SIG-M5 (cell line): ENCODE measurements around the gene BANP.
"Not testable (repeated sequence)": the region's sequence is repeated elsewhere in the genome, so short reads cannot be mapped to it uniquely, and the experiment has no call there.

Experiments
- DNase-seq: peaks from one replicate; lab custom pipeline; 2025; lab: John Stamatoyannopoulos, UW

BANP gene

GRCh38 chr16:88103011-88103410 lies 151.8 kb downstream of the BANP start:
- DNase-seq, result no peak

- DNase-seq, result no peak
Observed at GRCh38 chr16:88103581-88104188, 152.5 kb downstream of the BANP start.

DNA sequence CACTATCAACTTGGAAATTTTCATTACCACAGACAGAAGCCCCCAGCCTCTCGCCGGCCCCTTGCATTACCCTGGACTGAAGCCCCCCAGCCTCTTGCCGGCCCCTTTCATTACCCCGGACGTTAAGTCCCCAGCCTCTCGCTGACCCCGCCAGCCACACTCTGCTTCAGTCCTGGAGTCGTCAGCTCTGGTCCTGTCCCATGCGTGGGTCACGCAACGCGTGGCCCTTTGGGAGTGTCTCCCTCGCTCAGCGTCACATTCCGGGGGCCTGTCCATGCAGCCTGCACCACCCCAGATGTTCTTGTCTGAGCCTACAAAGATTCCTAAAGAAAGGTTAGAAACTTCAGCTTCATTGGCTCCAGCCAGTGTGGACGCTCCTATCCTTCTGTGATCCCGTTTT lies 153.1 kb downstream of the BANP start:
- not testable (repeated sequence) for DNase-seq

DNA sequence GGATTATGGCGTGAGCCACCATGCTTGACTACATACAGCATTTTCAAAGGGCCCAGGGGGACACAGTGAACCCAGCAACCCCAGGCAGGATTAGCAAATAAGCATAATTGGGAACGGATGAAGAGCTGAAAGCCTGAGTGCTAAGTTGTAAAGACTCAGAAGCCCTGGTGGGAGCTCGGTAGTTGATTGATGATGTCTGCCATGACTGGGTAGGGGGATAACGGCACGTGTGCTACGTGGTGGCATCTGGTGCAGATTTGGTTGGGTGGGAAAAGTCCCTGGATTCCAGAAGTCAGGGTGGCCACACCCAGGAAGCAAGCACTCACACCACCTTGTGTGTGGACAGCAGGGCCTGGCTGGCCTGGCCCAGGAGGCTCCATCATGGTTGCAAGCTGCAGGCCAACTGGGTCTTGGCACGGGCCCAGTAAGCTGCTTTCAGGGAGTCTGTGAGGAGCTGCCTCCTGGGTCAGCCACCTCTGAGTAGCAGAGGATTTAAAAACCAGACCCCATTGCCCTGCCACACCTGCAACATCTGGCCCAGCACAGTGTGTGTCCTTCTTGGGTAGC lies 154.4 kb downstream of the BANP start:
- not testable (repeated sequence) for DNase-seq

- not testable (repeated sequence) for DNase-seq
Observed at GRCh38 chr16:88106566-88106965, 155.3 kb downstream of the BANP start.

DNA sequence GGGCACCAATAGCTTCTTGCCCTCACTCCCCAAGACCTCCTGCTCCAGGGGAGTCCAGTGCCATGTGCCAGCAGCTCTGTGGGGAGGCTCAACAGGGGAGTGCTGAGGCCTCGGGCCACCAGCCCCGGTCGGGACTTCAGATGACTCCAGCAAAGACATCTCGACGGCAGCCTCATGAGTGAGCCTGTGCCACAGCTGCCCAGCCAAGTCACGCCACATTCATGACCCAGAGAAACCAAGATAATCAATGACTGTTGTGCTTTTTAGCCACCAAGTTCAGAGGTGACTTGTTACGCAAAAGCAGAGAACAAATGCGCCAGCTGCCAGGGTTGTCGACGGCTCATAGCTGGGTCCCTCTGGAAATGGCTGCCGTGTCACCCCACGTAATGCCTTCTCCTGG lies 157.5 kb downstream of the BANP start:
- DNase-seq, result no peak

- DNase-seq, result not testable (repeated sequence)
Observed at GRCh38 chr16:88109726-88110621, 158.7 kb downstream of the BANP start.

- DNase-seq, result not testable (repeated sequence)
Observed at GRCh38 chr16:88110875-88111494, 159.8 kb downstream of the BANP start.

- not testable (repeated sequence) for DNase-seq
Observed at GRCh38 chr16:88111976-88112375, 160.7 kb downstream of the BANP start.

DNA sequence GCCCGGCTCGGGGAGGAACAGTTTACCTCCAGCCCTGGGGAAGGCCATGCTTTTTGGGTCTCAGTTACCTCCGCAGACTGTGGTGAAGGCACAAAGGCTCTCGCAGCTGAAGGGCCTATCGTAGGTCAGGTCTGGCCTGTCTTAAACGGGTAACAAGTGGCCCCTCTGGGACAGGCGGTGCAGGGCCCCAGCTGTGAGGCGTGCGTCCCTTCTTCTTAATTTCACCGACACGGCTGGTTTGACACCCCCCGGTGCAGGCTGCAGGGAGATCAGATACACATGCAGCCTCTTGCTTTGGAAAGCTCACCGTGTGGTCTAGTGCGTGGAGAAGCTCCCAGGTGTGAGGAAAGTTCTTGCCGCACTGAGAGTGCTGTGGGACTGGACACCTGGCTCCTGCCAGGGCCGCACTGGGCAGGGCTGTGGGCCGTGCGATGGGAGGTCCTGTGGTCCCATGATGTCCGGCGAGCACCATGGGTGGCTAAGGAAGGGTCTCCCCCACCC lies 162.4 kb downstream of the BANP start:
- DNase-seq, result no peak

DNA sequence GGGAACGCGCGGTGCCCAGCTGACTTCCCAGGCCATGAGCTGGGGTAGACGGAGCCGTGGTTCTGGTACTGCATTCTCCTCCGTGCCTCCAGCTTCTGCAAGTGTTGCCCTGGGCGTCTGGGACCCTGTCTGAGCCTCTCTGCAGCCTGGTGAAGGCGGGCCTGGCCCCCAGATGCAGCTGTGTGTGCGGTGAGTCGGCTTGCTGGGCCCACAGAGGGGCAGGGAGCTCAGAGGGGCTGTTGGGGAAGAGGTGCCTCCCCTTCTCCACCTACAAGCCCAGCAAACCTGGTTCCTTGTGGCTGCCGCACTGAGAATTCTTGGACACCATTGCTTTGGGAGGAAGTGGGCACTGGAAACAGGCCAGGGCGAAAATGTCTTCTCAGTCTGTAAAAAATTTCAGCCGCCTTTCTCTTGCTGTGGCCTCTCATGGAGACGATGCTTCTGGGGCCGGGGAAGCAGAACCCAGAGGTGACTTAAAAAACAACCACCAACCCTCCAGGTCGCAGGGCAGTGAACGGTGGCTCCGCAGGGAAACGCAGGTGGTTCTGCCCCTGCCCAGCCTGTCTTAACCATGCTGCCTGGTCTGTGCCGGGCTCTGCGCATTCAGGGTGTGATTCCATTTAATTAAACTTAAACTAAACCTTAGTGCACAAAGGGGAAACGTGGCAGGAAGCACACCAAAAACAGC lies 163.5 kb downstream of the BANP start:
- DNase-seq, result not testable (repeated sequence)

DNA sequence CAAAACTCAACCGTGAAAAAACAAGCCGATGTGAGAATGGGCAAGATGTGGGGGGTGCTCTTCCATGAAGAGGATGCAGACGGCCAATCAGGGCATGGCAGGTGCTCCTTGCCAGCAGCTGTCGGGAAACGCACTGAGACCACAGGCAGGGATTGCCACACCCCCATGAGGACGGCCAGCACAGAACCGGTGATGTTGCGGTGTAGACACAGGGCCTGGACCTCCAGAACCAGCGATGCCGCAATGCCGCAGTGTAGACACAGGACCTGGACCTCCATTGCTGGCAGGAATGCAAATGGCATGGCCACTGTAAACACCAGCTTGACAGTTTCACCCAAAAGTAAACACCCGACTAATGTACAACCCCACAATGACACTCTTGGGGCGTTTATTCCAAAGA lies 164.9 kb downstream of the BANP start:
- no peak for DNase-seq

DNA sequence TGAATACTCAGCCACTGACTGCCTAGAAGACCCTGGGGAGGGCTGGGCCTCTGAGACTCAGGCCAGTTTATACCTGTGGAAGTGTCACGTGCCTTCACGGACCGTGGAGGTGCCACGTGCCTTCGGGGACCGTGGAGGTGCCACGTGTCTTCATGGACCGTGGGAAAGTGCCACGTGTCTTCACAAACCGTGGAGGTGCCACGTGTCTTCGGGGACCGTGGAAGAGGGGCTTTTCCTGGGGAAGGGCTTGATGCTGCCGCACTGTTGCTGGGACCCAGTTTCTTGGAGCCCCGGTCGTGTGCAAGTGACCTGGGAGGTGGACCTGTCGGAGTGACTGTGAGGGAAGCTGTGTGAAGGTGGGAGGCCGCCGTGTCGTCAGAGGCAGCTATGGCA lies 166.2 kb downstream of the BANP start:
- no peak for DNase-seq

GRCh38 chr16:88118376-88118775 lies 167.1 kb downstream of the BANP start:
- no peak for DNase-seq

DNA sequence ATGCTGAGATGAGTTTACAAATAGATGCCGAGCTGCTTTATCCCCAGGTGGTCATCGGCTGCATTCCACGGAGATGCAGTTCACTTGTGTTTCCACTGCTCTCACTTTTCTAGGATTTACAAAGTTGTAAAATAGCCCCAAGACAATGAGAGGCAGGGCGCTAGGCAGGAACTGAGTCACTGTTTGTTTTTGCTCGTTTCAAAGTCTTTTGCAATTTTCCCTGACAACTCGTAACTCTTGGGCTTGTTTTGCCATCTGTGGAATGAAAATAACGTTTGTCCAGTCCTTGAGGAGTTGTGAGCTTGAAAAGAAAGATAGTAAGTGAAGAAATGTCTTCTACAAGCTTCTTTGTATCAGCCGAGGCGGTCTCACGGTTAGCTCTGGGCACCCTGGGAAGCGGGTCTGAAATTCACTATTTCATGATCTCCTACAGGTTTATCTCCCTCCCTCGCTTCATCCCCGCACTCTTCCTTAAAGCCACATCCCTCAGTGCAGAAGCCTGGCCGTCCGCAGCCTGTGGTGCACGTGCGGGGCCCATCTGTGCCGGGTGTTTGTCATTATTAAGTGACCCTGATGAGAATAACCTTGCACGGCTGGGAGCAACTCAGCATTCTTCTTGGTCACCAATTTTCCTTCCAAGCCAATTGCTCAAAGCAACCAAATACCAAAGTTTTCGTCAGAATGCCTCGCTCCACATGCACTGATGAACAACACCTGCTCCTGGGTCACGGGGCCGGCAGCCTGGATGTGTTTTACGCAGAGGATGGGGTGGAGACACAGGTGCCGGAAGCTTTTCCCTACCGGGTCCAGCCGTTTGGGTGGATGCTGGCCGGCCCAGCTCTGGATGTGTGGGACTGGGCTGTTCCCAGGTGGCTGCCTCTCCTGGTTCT lies 167.9 kb downstream of the BANP start:
- peak; percentile 27 for DNase-seq

DNA sequence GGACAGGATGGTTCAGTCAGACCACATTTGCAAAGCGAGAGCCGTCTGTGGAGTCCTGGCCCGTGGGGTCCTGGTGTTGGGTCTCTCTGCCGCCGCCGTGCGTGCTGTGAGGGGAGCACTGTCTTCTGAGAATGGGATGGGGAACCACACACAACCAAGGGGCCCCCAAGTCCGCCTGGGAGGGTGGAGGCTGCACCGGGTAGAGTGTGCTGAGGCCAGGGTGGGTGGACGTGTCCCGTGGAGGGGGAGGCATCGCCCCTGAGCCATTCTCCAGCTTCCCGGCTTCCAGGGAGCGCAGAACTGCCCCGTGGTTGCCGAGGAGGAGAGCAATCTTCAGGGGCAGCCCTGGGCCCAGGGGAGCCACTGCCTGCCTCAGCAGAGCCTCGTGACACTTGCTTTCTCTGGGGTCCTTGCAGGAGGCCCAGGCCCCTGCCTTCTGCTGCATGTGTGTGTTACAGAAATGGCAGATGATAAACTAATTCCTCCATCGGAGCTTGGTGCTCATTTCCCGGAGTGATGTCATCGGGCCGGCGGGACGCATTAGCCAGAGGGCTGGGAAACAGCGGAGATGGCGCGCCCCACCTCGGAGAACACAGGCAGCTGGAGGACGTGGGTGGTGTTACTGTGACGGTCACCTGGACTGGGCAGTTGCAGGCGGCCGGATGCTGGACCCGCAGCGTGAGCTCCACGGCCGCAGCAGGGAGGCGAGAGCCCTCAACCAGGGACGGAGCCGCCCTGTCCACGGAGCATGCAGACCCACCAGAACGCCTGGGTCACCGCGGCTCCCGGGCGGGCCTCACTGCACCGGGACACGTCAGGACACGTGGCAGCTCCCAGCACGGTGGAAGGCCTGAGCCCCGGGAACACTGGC lies 168.9 kb downstream of the BANP start:
- DNase-seq, result not testable (repeated sequence)

- DNase-seq, result no peak
Observed at GRCh38 chr16:88120812-88121211, 169.6 kb downstream of the BANP start.

- not testable (repeated sequence) for DNase-seq
Observed at GRCh38 chr16:88121391-88121790, 170.2 kb downstream of the BANP start.

- no peak for DNase-seq
Observed at GRCh38 chr16:88121886-88122580, 170.8 kb downstream of the BANP start.
